ENCODE data around the gene NEK1.

NEK1 gene

DNA sequence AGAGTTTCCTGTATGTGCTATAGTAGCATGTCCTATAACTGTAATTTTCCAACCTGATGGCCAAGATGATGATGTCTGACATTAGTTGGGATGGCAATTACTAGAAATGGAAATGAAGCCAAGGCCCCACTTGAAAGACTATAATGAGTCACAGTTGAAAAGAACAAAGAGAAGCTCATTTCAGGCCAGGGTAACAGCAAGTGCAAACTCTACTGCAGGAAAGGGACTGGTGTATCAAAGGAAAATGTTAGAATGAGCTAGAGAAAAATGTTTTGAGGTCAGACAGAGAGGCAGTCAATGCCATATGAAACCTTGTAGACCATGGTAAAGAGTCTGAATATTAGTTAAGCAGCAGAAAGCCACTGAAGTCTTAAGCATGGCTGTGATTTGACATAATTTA is 195.4 kb downstream of the NEK1 start:
- no peak for DNase-seq

DNA sequence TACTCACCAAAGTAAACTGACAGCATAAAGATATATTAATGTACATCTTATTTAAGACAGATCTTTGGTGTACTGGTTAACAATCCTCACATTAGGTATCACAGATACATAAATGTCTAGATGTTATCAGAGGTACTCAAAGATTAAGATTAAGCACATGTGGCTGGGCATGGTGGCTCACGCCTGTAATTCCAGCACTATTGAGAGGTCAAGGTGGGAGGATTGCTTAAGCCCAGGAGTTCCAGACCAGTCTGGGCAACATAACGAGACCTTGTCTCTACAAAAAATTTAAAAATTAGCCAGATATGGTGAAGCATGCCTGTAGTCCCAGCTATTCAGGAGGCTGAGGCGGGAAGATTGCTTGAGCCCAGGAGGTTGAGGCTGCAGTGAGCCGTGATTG is 195.9 kb downstream of the NEK1 start:
- no peak for DNase-seq

- no peak for DNase-seq
Measured at GRCh38 chr4:169414913-169415312, 197.5 kb downstream of the NEK1 start.

DNA sequence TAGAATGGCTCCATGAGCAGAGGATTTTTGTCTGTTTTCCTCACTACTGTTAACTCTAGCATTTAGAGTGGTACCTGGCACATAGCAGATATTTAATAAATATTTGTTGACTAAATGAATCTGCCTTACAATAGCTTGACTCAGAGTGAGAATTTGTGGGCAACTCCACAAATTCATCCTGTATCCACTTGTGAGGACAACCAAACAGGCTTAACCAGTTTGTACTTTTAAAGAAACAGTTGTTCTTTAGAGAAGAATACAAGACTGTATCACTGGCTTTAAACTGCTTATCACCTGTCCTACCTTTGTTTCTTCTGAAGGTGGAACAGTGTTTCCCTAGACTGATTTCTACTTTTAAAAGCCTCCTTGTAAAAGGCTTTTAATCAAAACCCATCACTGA is 200.3 kb downstream of the NEK1 start:
- no peak for DNase-seq

DNA sequence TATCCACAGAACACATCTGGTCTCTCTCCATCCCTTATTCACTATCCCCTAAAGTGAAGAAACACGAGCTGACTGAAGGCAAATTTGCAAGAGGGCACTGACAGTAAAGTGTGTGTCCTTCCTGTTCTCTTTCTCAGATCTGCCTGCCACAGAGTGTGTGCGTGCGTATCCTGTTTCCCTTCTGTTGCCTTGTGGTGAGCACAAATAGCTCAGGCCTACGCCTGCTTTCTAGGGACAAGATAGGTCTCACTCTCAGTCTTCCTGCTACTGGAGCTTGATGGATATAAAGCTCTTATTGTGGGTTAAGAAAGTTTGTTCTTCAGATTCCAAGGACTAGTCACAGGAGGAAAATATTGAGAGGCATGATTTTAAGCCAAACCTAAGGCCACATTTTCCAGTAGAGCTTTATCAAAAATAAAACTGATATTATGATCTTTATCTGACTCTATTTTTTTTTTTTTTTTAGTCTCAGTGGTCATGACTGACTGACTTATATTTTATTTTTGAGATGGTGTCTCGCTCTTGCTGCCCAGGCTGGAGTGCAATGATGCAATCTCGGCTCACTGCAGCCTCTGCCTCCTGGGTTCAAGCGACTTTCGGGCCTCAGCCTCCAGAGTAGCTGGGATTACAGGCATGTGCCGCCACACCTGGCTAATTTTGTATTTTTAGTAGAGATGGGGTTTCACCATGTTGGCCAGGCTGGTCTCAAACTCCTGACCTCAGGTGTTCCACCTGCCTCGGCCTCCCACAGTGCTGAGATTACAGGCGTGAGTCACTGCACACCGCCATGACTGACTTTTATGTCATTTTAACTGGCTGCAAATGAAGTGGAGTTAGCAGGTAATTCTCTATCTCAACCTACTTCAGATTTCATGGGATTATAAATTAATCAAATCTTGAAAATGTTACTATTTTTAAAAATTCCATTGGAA is 201.3 kb downstream of the NEK1 start:
- peak; percentile 57 for DNase-seq

- no peak for DNase-seq
Measured at GRCh38 chr4:169407217-169407845, 205.1 kb downstream of the NEK1 start.

- no peak for DNase-seq
Measured at GRCh38 chr4:169404960-169405359, 207.4 kb downstream of the NEK1 start.

DNA sequence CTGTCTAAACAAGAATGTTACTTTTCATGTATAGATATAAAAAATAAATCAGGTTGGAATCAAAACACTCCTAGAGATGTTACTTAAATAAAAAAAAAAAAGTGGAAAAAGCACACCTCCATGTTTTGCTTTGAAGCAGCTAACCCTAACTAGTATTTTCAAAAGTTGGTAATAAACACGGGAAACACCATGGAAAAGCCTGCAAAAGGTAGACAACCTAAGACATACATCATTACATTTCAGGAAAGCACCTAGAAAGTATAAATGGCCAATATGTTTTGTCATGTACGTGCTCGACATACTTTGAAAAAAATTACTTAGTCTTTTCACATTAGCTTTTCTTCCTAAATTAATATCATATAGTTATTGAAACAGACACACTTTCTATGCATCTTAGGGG is 211.6 kb downstream of the NEK1 start:
- DNase-seq, result no peak

DNA sequence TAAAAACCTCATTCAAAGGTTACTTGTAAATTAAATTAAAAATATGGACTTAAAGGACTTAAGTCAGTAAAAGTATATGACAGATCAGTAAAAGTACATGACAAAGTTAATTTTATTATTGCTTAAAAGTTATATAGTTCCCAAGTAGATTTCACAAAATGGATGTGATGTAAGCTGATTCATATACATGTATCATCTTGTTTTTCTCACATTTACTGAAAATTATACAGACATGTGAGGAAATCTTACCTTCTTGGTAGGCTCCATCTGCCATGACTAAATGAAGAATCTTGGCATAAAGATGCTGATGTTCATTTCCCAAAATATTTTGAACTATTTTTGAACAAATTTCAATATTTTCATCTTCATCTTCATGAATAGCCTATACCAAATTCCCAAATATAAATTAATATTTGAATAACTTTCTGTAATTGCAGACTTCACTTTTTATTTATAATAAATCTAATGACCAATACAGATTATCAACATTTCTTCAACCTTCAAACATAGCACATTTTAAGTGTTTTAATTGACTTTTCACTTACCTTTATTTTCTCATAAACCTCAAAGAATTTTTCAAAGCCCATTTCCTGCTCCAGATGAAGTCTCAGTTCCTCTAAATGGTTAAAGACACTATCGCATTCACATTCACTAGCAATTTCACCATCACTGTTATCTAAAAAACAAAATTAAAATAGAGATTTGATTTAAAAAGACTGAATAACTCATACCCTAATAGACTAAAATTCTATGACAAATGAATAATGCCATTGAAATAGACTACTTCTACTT is 212.2 kb downstream of the NEK1 start:
- DNase-seq, result no peak

DNA sequence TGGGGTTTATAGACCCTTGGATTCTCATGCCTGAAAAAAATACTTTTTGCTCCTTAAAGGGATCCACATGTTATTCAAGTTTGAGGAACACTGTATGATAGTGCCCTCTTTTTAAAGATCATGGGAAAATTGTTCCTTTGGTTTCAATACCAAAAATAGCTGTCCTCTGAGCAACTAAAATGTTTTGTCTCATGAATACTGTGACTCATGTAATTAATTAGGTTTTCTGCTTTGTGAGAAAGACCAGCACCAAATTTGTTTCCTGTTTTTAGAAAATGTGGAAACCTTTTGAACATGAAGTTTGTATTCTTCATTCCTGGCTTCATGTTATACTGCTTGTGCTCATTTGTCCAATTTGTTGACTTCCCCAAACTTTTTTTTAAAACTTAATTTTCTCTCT is 214.1 kb downstream of the NEK1 start:
- DNase-seq, result no peak

- no peak for DNase-seq
Measured at GRCh38 chr4:169397762-169398161, 214.6 kb downstream of the NEK1 start.

- DNase-seq, result no peak
Measured at GRCh38 chr4:169385376-169385775, 227.0 kb downstream of the NEK1 start.

GRCh38 chr4:169384779-169385178 is 227.6 kb downstream of the NEK1 start:
- DNase-seq, result no peak

DNA sequence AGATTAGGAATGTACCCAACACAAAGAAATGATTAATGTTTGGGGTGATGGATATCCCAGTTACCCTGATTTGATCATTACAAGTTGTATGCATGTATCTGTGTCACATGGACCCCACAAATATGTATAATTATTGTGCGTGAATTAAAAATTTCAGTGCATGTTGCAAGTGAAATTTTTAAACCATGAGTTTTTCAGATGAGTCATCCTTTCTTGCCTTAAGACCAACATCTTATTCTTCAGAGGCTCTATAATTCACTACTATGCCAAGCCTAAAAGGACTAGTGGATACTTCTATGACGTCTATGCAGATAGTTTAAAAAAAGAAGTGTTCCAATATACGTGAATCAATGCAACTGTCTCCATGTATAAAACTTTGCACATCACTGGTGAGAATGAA is 228.7 kb downstream of the NEK1 start:
- DNase-seq, result no peak

- no peak for DNase-seq
Measured at GRCh38 chr4:169379688-169380087, 232.7 kb downstream of the NEK1 start.

DNA sequence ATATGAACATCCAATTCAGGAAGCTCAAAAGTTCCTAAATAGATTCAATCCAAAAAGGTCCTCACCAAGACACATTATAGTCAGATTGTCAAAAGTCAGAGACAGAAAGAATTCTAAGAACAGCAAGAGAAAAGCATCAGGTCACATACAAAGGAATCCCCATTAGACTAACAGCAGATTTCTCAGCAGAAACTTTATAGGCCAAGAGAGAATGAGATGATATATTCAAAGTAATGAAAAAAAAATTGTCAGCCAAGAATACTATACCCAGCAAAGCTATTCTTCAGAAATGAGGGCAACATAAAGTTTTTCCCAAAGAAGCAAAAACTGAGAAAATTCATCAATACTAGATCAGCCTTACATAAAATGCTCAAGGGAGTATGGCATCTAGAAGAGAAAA is 235.0 kb downstream of the NEK1 start:
- no peak for DNase-seq

DNA sequence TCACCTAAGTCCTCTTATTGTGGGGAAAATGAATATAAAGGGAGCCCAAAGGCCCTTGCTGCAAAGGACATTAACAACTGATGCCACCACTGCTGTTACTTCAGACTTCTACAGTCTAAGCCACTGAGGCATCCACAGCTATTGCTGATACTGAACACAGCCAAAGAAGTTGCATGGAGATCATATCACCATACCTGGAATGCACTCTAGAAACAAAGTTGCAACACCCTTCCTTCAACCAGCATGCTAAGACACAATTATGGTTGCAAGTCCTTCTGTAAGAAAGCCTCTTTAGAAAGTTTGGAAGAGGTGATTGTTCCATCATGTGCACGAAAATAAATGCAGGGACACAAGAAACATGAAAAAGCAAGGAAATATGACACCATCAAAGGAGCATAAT is 236.0 kb downstream of the NEK1 start:
- DNase-seq, result no peak

DNA sequence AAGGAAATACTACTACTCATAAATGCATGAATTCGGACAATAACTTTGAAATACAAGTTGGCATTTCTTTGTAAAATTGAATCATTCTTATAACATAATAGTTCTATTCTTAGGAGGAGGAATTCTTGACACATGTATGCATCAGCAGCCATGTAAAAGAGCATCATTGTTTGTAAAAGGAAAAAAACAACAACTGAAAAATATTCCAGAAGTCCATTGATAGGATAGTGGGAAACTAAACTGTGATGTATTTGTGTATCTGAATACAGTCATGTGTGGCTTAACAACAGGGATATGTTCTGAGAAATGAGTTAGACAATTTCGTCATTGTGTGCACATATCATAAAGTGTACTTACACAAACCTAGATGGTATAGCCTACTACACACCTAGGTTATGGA is 239.6 kb downstream of the NEK1 start:
- no peak for DNase-seq

DNA sequence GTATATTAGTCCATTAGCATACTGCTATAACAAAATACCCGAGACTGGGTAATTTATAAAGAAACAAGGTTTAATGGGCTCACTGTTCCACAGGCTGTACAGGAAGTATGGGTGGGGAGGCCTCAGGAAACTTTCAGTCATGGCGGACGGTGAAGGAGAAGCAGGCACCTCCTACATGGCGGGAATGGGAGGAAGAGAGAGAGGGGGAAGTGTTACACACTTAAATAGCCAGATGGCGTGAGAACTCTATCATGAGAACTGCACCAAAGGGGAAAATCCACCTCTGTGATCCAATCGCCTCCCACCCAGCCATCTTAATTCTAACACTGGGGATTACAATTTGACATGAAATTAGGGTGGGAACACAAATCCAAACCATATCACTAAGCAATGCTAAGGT is 242.7 kb downstream of the NEK1 start:
- no peak for DNase-seq

DNA sequence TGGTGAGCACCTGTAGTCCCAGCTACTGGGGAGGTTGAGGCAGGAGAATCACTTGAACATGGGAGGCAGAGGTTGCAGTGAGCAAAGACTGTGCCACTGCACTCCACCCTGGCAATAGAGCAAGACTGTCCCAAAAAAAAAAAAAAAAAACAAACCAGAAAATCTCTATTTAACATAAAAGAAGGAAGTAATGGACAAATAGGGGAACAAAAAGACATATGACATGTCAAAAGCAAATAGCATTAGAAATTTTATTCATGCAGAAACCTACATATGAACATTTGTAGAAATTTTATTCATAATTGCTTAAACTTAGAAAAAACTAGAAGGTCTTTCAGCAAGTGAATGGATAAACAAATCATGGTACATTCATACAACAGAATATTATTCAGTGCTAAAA is 244.6 kb downstream of the NEK1 start:
- no peak for DNase-seq

DNA sequence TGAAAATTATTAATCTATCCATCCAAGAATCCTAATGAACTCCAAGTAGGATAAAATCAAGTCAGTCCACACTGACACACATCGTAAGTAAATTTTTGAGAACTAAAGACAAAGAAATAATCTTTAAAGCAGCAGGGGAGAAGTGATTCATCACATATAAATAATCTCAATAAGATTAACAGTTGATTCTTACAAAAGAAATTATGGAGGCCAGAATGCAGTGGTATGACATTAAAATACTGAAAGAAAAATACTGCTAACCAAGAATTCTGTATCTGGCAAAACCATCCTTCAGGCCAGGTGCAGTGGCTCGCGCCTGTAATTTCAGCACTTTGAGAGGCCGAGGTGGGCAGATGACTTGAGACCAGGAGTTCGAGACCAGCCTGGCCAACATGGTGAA is 245.6 kb downstream of the NEK1 start:
- DNase-seq, result no peak

DNA sequence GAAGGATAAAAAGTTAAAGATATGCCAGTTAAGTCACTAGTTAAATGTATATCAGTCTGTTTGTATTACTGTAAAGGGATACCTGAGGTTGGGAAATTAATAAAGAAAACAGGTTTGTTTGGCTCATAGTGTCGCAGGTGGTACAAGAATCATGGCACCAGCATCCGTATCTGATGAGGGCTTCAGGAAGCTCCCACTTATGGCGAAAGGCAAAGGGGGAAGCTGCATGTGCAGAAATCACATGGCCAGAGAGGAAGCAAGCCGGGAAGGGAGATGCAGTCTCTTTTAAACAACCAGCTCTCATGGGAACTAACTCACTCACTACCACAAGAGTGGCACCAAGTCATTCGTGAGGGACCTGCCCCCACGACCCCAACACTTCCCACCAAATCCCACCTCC is 249.8 kb downstream of the NEK1 start:
- DNase-seq, result no peak

GRCh38 chr4:169361756-169362155 is 250.6 kb downstream of the NEK1 start:
- DNase-seq, result no peak

- no peak for DNase-seq
Measured at GRCh38 chr4:169359961-169360360, 252.4 kb downstream of the NEK1 start.

Measured in stimulated activated CD4-positive, alpha-beta T cell treated with anti-CD3 and anti-CD28 coated beads, Interleukin-15, amount 100 ng/mL, for 24 hours (primary cell).